LHCN-M2 (cell line): ENCODE data around the gene TRIM51G. TPM values are rescaled to one million over a fixed set of nuclear protein-coding genes. Genes with fewer than 3 reads are reported as not detected.
"Not testable (repeated sequence)": the region's sequence is repeated elsewhere in the genome, so short reads cannot be mapped to it uniquely, and the experiment has no call there.

Experiments used
- DNase-seq: peaks from one replicate; pipeline ENCODE4 v3.0.0-alpha.2; 2012; ENCODE audit warnings: low read depth
- polyA plus RNA-seq: library from polyadenylated mRNA; unstranded; fragments of >200 nt; gene quantifications from one replicate; pipeline ENCODE4 v1.2.1, GENCODE V29; 2012; ENCODE audit warnings: missing spikeins
- total RNA-seq: library from RNA; depleted of rRNA; stranded (reverse); fragments of >200 nt; gene quantifications from 2 replicates; pipeline ENCODE4 v1.2.3, GENCODE V29; 2014; rRNA removed

Gene TRIM51G
- not detected in 2 replicates for total RNA-seq
- not detected for polyA plus RNA-seq

DNA sequence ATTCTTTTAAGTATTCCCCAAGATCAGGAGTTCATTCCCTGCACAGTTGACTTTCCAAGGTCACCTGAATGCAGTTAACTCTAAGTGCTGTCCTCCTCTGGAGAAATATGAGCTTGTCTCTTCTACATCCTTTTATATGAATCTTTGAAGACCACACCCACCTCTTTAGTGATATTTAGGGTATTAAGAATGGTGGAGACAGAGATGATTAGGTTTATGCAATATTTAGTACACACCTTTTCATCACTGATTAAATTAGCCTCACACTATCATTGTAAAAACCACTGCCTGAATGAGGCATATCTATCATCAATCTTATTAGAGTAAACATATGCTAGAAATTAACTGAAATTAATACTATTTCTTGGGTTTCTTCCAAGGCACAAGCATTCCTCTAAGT, at the start of gene TRIM51G:
Gene TRIM51G, minus strand, starts transcription at position 101 of the 400 bp plus-strand sequence. CDS start 2,190 bp downstream, outside the sequence.
- not testable (repeated sequence) for DNase-seq

DNA sequence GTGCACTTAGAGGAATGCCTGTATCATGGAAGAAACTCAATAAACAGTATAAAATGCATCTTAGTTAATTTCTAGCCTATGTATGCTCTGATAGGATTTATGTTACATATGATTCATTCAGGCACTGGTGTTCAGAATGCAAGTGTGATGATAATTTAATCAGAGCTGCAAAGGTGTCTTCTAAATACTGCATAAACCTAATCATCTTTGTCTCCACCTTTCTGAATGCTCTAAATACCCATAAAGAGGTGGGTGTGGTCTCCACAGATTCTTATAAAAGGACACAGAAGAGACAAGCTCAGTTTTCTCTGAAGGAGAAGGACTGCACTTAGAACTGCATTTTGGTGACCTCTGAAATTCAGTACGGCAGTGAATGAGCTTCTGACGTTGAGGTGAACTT, 44.8 kb upstream of the TRIM51G start, which contains the start of gene TRIM49B:
Gene TRIM49B, plus strand, starts transcription at position 301 of the 400 bp plus-strand sequence. CDS start 2,777 bp downstream, outside the sequence.
- DNase-seq: not testable (repeated sequence)

DNA sequence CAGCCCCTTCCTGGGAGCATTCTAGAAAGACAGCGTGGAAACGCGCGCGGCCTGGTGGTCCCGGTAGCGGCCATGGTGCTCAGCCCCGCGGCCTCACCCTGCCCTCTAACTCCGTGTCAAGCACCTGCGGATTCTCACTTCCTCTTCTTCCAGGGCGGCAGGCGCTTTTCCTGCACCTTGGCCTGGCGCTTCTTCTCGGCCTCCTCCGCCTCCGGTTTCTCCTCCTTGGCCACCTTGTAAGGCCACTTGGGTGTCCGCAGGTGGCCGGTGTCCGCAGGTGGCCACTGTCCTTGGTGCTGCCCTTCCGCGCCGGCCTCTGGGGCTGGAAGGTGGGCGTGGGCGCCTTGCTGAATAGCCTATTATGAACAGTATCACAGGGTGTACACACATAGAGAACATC, 15.1 kb downstream of the TRIM51G start:
- DNase-seq: not testable (repeated sequence)

DNA sequence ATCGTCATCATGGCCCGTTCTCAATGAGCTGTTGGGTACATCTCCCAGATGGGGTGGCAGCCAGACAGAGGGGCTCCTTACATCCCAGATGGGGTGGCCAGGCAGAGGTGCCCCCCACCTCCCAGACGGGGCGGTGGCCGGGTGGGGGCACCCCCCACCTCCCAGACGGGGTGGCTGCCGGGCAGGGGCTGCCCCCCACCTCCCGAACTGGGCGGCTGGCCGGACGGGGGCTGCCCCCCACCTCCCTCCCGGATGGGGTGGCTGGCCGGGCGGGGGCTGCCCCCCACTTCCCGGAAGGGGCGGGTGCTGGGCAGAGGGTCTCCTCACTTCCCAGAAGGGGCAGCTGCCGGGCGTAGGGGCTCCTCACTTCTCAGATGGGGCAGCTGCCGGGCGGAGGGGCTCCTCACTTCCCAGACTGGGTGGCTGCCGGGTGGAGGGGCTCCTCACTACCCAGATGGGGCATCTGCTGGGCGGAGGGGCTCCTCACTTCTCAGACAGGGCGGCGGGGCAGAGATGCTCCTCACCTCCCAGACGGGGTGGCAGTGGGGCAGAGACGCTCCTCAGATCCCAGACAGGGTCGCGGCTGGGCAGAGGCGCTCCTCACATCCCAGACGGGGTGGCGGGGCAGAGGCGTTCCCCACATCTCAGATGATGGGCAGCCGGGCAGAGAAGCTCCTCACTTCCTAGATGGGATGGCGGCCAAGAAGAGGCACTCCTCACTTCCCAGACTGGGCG, 28.2 kb downstream of the TRIM51G start:
- DNase-seq: not testable (repeated sequence)

DNA sequence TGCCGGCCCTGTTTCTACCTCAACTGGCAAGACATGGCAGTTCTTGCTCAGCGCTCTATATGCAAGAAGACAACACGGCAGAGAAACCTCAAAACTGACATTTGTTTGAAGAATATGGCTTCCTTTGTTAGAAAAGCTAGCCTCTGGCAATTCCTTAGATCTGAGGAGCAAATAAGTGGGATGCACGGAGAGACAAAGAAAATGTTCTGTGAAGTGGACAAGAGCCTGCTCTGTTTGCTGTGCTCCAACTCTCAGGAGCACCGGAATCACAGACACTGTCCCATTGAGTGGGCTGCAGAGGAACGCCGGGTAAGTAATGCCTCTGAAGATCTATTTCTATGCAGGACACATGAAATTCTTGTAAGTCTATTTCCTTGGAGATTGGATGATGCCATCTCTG, 37.9 kb downstream of the TRIM51G start:
- not testable (repeated sequence) for DNase-seq

Other genes with a start within 250 kb of the TRIM51G start
- not detected in 2 replicates for gene TRIM49B, start 44.9 kb upstream of the TRIM51G start, total RNA-seq
- gene TRIM64C, start 75.2 kb upstream of the TRIM51G start, total RNA-seq: not detected in 2 replicates
- gene FOLH1, start 224.7 kb upstream of the TRIM51G start, total RNA-seq: not detected in 2 replicates